GM12878 (cell line): Measurements from ENCODE around the gene ARHGAP40.

ENCODE experiments used
- CTCF ChIP-seq, 3 experiments: IDR thresholded peaks in 2 of 3; conservative IDR thresholded peaks in 1 of 3; 2 replicates each; pipeline ENCODE4 v1.5.1; 2011; ENCODE audit warnings: low read depth in 3 of 3, low read length in 3 of 3, mild to moderate bottlenecking in 3 of 3, control low read depth in 2 of 3, moderate library complexity in 2 of 3, inconsistent platforms in 1 of 3, mixed read lengths in 1 of 3; ENCODE audit not compliant: control insufficient read depth in 2 of 3, insufficient read depth in 1 of 3; ENCODE audit errors: extremely low read depth in 1 of 3
- CUX1 ChIP-seq: IDR thresholded peaks from 2 replicates; pipeline ENCODE4 v1.6.1; 2012; ENCODE audit warnings: improper control_type of control experiment, low read depth, low read length; ENCODE audit not compliant: insufficient replicate concordance
- ELK1 ChIP-seq: IDR thresholded peaks from 2 replicates; pipeline ENCODE4 v1.6.1; 2012; ENCODE audit warnings: low read depth, low read length, improper control_type of control experiment
- EP300 ChIP-seq, 2 experiments: fragments of 150-350 bp in 1 of 2; IDR thresholded peaks; 2 replicates each; pipeline ENCODE4 v1.6.1; 2011 to 2012; ENCODE audit warnings: low read depth in 2 of 2, low read length in 2 of 2, borderline replicate concordance in 1 of 2, improper control_type of control experiment in 1 of 2, inconsistent platforms in 1 of 2; ENCODE audit not compliant: control insufficient read depth in 1 of 2
- EZH2 ChIP-seq: IDR thresholded peaks from 2 replicates; pipeline ENCODE4 v1.6.1; 2012; ENCODE audit warnings: low read depth, mild to moderate bottlenecking, control low read depth, inconsistent platforms, low read length, borderline replicate concordance; ENCODE audit not compliant: control insufficient read depth
- FOXK2 ChIP-seq: fragments of 450-650 bp; IDR thresholded peaks from 2 replicates; pipeline ENCODE4 v1.6.1; 2017; ENCODE audit warnings: mild to moderate bottlenecking, moderate library complexity
- PML ChIP-seq: IDR thresholded peaks from 2 replicates; pipeline ENCODE4 v1.6.1; 2012; ENCODE audit warnings: low read length, inconsistent platforms
- POLR2AphosphoS5 ChIP-seq: IDR thresholded peaks from 2 replicates; pipeline ENCODE4 v1.6.1; 2011; ENCODE audit warnings: mild to moderate bottlenecking, low read length, inconsistent platforms
- RAD21 ChIP-seq: IDR thresholded peaks from 2 replicates; pipeline ENCODE4 v1.6.1; 2011; ENCODE audit warnings: mild to moderate bottlenecking, low read depth, low read length, moderate library complexity; ENCODE audit not compliant: insufficient read depth
- REST ChIP-seq: IDR thresholded peaks from 2 replicates; pipeline ENCODE4 v1.6.1; 2012; ENCODE audit warnings: mild to moderate bottlenecking, low read depth, low read length
- TARDBP ChIP-seq: IDR thresholded peaks from 2 replicates; pipeline ENCODE4 v1.6.1; 2016; ENCODE audit warnings: borderline replicate concordance
- TCF12 ChIP-seq: IDR thresholded peaks from 2 replicates; pipeline ENCODE4 v1.6.1; 2011; ENCODE audit warnings: low read depth, mild to moderate bottlenecking, low read length
- USF1 ChIP-seq: IDR thresholded peaks from 2 replicates; pipeline ENCODE4 v1.6.1; 2011; ENCODE audit warnings: borderline replicate concordance, low read depth, mild to moderate bottlenecking, moderate library complexity, mixed read lengths, low read length; ENCODE audit not compliant: insufficient read depth; ENCODE audit errors: extremely low read length

- TF ChIP-seq REST (no peak), RAD21 (no peak), PML (no peak), CTCF (IDR thresholded peaks at IDR 0.05 in 2 of 3, conservative IDR thresholded peaks at IDR 0.05 in 1 of 3; ENCODE audit: control insufficient read depth in 2 of 3, extremely low read depth in 1 of 3, insufficient read depth in 1 of 3, low read depth in 3 of 3, low read length in 3 of 3) (no peak), TCF12 (no peak), CUX1 (no peak), ELK1 (no peak), POLR2AphosphoS5 (no peak), TARDBP (no peak), USF1 (no peak), FOXK2 (no peak), EZH2 (no peak), EP300 (IDR thresholded peaks at IDR 0.05; ENCODE audit: borderline replicate concordance in 1 of 2, control insufficient read depth in 1 of 2, low read depth in 2 of 2, low read length in 2 of 2) (no peak)
These were observed 6.6 kb downstream of the ARHGAP40 start for GRCh38 chr20:38608188-38608587.
